HEK293T (cell line): ENCODE results near the gene SNX20.

Experiments
- BHLHE40 ChIP-seq: fragments of 450-650 bp; IDR thresholded peaks from 2 replicates; pipeline ENCODE4 v1.6.1; 2016; ENCODE audit warnings: mild to moderate bottlenecking, moderate library complexity, borderline replicate concordance
- ELF4 ChIP-seq: fragments of 450-650 bp; IDR thresholded peaks from 2 replicates; pipeline ENCODE4 v1.6.1; 2017; ENCODE audit warnings: antibody characterized with exemption
- FOXA1 ChIP-seq: fragments of 450-650 bp; IDR thresholded peaks from 2 replicates; pipeline ENCODE4 v1.6.1; 2016; ENCODE audit warnings: mild to moderate bottlenecking
- FOXK2 ChIP-seq: fragments of 450-650 bp; IDR thresholded peaks from 2 replicates; pipeline ENCODE4 v1.6.1; 2016; ENCODE audit warnings: mild to moderate bottlenecking
- FOXM1 ChIP-seq: fragments of 450-650 bp; IDR thresholded peaks from 2 replicates; pipeline ENCODE4 v1.6.1; 2017; ENCODE audit warnings: mild to moderate bottlenecking, borderline replicate concordance
- LEF1 ChIP-seq: fragments of 450-650 bp; IDR thresholded peaks from 2 replicates; pipeline ENCODE4 v1.6.1; 2017; ENCODE audit warnings: mild to moderate bottlenecking, borderline replicate concordance
- NFRKB ChIP-seq: fragments of 450-650 bp; IDR thresholded peaks from 2 replicates; pipeline ENCODE4 v1.6.1; 2016; ENCODE audit warnings: mild to moderate bottlenecking, moderate library complexity
- PKNOX1 ChIP-seq: fragments of 450-650 bp; IDR thresholded peaks from 2 replicates; pipeline ENCODE4 v1.6.1; 2016
- SP1 ChIP-seq: fragments of 450-650 bp; IDR thresholded peaks from 2 replicates; pipeline ENCODE4 v1.6.1; 2017
- SUZ12 ChIP-seq: fragments of 450-650 bp; IDR thresholded peaks from 2 replicates; pipeline ENCODE4 v1.6.1; 2016; ENCODE audit warnings: mild to moderate bottlenecking
- TARDBP ChIP-seq: fragments of 450-650 bp; IDR thresholded peaks from 2 replicates; pipeline ENCODE4 v1.6.1; 2016
- ZNF384 ChIP-seq: fragments of 450-650 bp; IDR thresholded peaks from 2 replicates; pipeline ENCODE4 v1.6.1; 2016

DNA sequence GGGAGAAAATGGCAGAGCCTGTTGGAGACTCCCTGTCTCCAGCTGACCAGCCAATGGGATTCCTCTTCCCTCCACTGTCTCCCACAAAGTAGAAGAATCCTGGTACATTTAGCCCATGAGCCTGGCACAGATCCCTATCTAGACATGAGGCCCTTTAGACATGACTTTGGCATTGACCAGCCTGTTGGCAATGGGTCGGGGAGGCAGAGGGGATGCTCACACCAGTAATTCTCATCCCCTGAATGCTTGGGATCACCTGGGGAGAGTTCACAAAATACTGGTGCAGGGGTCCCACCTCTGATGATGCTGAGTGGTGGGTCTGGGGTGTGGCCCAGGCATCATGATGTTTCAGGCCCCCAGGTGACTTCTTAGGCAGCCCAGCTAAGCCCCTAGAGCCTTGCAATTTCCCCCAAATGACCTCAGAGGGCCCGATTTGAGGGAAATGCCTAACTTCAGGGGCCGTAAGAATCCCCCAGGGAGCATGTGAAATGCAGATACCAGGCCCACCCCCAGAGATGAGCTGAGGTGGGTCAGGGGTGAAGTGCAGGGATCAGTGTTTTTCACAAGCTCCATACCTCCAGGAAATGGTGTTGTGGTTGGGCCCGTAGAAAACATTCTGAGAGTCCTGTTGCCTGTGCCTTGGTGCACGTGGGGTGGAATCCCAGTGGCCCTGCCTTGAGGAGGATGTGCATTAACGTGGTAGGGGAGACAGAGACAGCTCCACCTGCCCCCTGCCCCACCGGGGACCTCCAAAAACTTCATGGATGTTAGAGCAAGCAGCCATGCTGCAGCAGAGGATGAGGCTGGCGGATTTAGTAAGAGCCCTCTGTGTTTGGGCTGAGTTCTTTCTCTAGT is 42.1 kb downstream of the SNX20 start:
- TF ChIP-seq SP1 (no peak), FOXA1 (no peak), FOXK2 (no peak), PKNOX1 (no peak), BHLHE40 (no peak), SUZ12 (no peak), TARDBP (no peak), LEF1 (no peak), FOXM1 (no peak), NFRKB (no peak), ZNF384 (no peak), ELF4 (no peak)
